Right ventricle myocardium superior (tissue), 1 donor: ENCODE measurements around the gene FBXL19. TPM values are rescaled to one million over a fixed set of nuclear protein-coding genes. Genes with fewer than 3 reads are reported as not detected.

Source experiments
- ATAC-seq: fragments of 200-7000 bp; cut with Tn5 transposase; one replicate; pipeline ENCODE4 v1.9.1; 2020; ENCODE audit warnings: mild to moderate bottlenecking; ENCODE audit not compliant: poor library complexity
- DNase-seq: peaks from one replicate; pipeline ENCODE4 v3.0.0-alpha.2; 2020
- intact Hi-C: fragments of 100-400 bp; cut with DNase I; formaldehyde crosslinking; loops from one replicate; pipeline ENCODE4 v1.11.2; 2022
- microRNA-seq: library from miRNA; unstranded; fragments of <30 nt; microRNA quantifications from one replicate; pipeline ENCODE4 v1.2.0, GENCODE V29; 2020
- total RNA-seq: library from RNA; stranded (reverse); fragmentation: NEBNext Ultra II Directional; extraction: Animal tissue kit (Norgen Biotek cat#: 25700); gene quantifications from one replicate; pipeline ENCODE4 v1.2.1, GENCODE V29; 2021
- donor health status: DM: no; HTN: yes; CAD: no; lungs with severe emphysema.

FBXL19 gene
- total RNA-seq, 1 donor from 2014 or later: 4.7 TPM

- DNase-seq (no peak), ATAC-seq (no peak)
- intact Hi-C loops: no loop called here
Observed at GRCh38 chr16:30992276-30992780, 69.0 kb downstream of the FBXL19 start.

GRCh38 chr16:30992931-30993816 lies 69.8 kb downstream of the FBXL19 start:
- intact Hi-C loops: no loop called here
- no peak for ATAC-seq
- no peak for DNase-seq

GRCh38 chr16:30995927-30996323 lies 72.6 kb downstream of the FBXL19 start:
- ATAC-seq (no peak), DNase-seq (no peak)
- intact Hi-C loops: no loop called here

GRCh38 chr16:30996324-30996984 lies 73.1 kb downstream of the FBXL19 start:
- intact Hi-C loops: no loop called here
- ATAC-seq (peak; percentile 13), DNase-seq (no peak)

- peak; percentile 89 for DNase-seq
- intact Hi-C loops: no loop called here
- peak; percentile 98 for ATAC-seq
Observed at GRCh38 chr16:30996985-30997724, 73.8 kb downstream of the FBXL19 start.

- no peak for DNase-seq
- ATAC-seq: peak; percentile 1
- intact Hi-C loops: no loop called here
Observed at GRCh38 chr16:30997725-30998711, 74.6 kb downstream of the FBXL19 start.

Small RNA genes lying within 50 kb of the gene (microRNA-seq; reads per million reads assigned to microRNA genes)
- gene MIR4519: not detected
- gene MIR762: not detected

Other genes with a start within 250 kb of the FBXL19 start
- gene SRCAP, start 224.4 kb upstream of the FBXL19 start, total RNA-seq: 36.7 TPM
- gene PHKG2, start 175.1 kb upstream of the FBXL19 start, total RNA-seq: 13.4 TPM
- gene CFAP119, start 161.5 kb upstream of the FBXL19 start, total RNA-seq: 0.46 TPM
- 29.4 TPM for gene RNF40, start 161.2 kb upstream of the FBXL19 start, total RNA-seq
- 16.5 TPM for gene ZNF629, start 136.4 kb upstream of the FBXL19 start, total RNA-seq
- 28.8 TPM for gene BCL7C, start 29.5 kb upstream of the FBXL19 start, total RNA-seq
- 6.5 TPM for gene CTF1, start 27.0 kb upstream of the FBXL19 start, total RNA-seq
- gene ORAI3, start 25.5 kb downstream of the FBXL19 start, total RNA-seq: 9.5 TPM
- 6.9 TPM for gene SETD1A, start 34.2 kb downstream of the FBXL19 start, total RNA-seq
- 6.7 TPM for gene HSD3B7, start 61.6 kb downstream of the FBXL19 start, total RNA-seq
- gene STX1B, start 87.1 kb downstream of the FBXL19 start, total RNA-seq: 0.48 TPM
- gene STX4, start 110.0 kb downstream of the FBXL19 start, total RNA-seq: 39.5 TPM
- gene ZNF668, start 150.7 kb downstream of the FBXL19 start, total RNA-seq: 4.4 TPM
- gene ZNF646, start 150.8 kb downstream of the FBXL19 start, total RNA-seq: 8.3 TPM
- 0.81 TPM for gene PRSS53, start 165.4 kb downstream of the FBXL19 start, total RNA-seq
- gene VKORC1, start 171.2 kb downstream of the FBXL19 start, total RNA-seq: 40.0 TPM
- 84.3 TPM for gene BCKDK, start 184.8 kb downstream of the FBXL19 start, total RNA-seq
- 60.3 TPM for gene KAT8, start 194.1 kb downstream of the FBXL19 start, total RNA-seq
- gene PRSS8, start 212.2 kb downstream of the FBXL19 start, total RNA-seq: not detected
- 2.2 TPM for gene PRSS36, start 226.5 kb downstream of the FBXL19 start, total RNA-seq